IMR-90 (cell line): ENCODE measurements around the gene ZNF280A. TPM values are rescaled to one million over a fixed set of nuclear protein-coding genes. Genes with fewer than 3 reads are reported as not detected.
A peak's percentile ranks its signal among the peaks of the same experiment; 100 is the strongest.

Experiments used
- ATAC-seq: fragments of 200-7000 bp; cut with Tn5 transposase; 2 replicates; pipeline ENCODE4 v1.9.1; 2020; ENCODE audit warnings: low read depth, mild to moderate bottlenecking, moderate library complexity
- BruUV-seq: library from RNA; stranded (reverse); fragments of 400-500 nt; replicated peaks from 2 replicates; lab custom pipeline; 2021; lab: Mats Ljungman, UMichigan
- CTCF ChIA-PET: fragments of 300-600 bp; formaldehyde crosslinking; extraction: SDS; loops from one replicate; lab custom pipeline; 2021; ENCODE audit warnings: antibody characterized with exemption; lab: Yijun Ruan, JAX
- POLR2A ChIA-PET: fragments of 300-600 bp; sonication (Branson Sonifier 250); formaldehyde crosslinking; loops from one replicate; lab custom pipeline; 2022; ENCODE audit warnings: antibody characterized with exemption; ENCODE audit not compliant: unreplicated experiment; lab: Charles Lee
- DNase-seq: peaks from one replicate; pipeline ENCODE4 v3.0.0; 2013
- H2AFZ ChIP-seq: replicated peaks from 2 replicates; pipeline ENCODE3; 2013; ENCODE audit warnings: low read length, mild to moderate bottlenecking; ENCODE audit not compliant: poor library complexity
- H2AK5ac ChIP-seq: 2 replicates; pipeline ENCODE4 v1.6.1; 2013; ENCODE audit warnings: low read depth, low read length, inconsistent platforms
- H2AK9ac ChIP-seq: replicated peaks from 2 replicates; pipeline ENCODE3; 2013; ENCODE audit warnings: mild to moderate bottlenecking, low read depth, low read length, moderate library complexity; ENCODE audit not compliant: poor library complexity
- H2BK120ac ChIP-seq: 2 replicates; pipeline ENCODE4 v1.6.1; 2013; ENCODE audit warnings: low read depth, low read length, inconsistent platforms
- H2BK15ac ChIP-seq: 3 replicates; pipeline ENCODE4 v1.6.1; 2013; ENCODE audit warnings: low read depth, low read length, inconsistent platforms
- H2BK20ac ChIP-seq: 2 replicates; pipeline ENCODE4 v1.6.1; 2013; ENCODE audit warnings: low read depth, mild to moderate bottlenecking, inconsistent platforms, low read length, moderate library complexity
- H2BK5ac ChIP-seq: 2 replicates; pipeline ENCODE4 v1.6.1; 2013; ENCODE audit warnings: mild to moderate bottlenecking, low read depth, low read length, inconsistent platforms; ENCODE audit not compliant: poor library complexity, severe bottlenecking
- H3K14ac ChIP-seq: replicated peaks from 2 replicates; pipeline ENCODE4 v1.6.1; 2013; ENCODE audit warnings: low read depth, low read length, inconsistent platforms
- H3K18ac ChIP-seq: 2 replicates; pipeline ENCODE4 v1.6.1; 2013; ENCODE audit warnings: low read depth, low read length, control low read depth
- H3K23ac ChIP-seq: 2 replicates; pipeline ENCODE4 v1.6.1; 2013; ENCODE audit warnings: low read depth, low read length, inconsistent platforms
- H3K27ac ChIP-seq: 2 replicates; pipeline ENCODE4 v1.5.1; 2013; ENCODE audit warnings: mild to moderate bottlenecking, control low read depth, low read length; ENCODE audit not compliant: insufficient read depth
- H3K27me3 ChIP-seq: 2 replicates; pipeline ENCODE4 v1.6.1; 2013; ENCODE audit warnings: low read length; ENCODE audit not compliant: control insufficient read depth, insufficient read depth
- H3K36me3 ChIP-seq: 2 replicates; pipeline ENCODE4 v1.6.1; 2013; ENCODE audit warnings: low read length, mixed read lengths; ENCODE audit not compliant: control insufficient read depth, insufficient read depth
- H3K4ac ChIP-seq: 2 replicates; pipeline ENCODE4 v1.6.1; 2013; ENCODE audit warnings: low read depth, low read length, inconsistent platforms
- H3K4me1 ChIP-seq: 2 replicates; pipeline ENCODE4 v1.6.1; 2013; ENCODE audit warnings: low read length, mixed read lengths; ENCODE audit not compliant: control insufficient read depth, insufficient read depth
- H3K4me2 ChIP-seq: 2 replicates; pipeline ENCODE4 v1.6.1; 2013; ENCODE audit warnings: low read depth, mild to moderate bottlenecking, control low read depth, low read length, moderate library complexity
- H3K4me3 ChIP-seq: 2 replicates; pipeline ENCODE4 v1.5.1; 2013; ENCODE audit warnings: low read depth, mild to moderate bottlenecking, control low read depth, low read length, moderate library complexity; ENCODE audit not compliant: insufficient read depth
- H3K56ac ChIP-seq: 2 replicates; pipeline ENCODE4 v1.6.1; 2013; ENCODE audit warnings: low read length, inconsistent platforms; ENCODE audit not compliant: insufficient read depth; ENCODE audit errors: extremely low read depth
- H3K79me1 ChIP-seq, 2 experiments: 2 replicates each; pipeline ENCODE4 v1.6.1; 2013; ENCODE audit warnings: low read length in 2 of 2, inconsistent platforms in 1 of 2, low read depth in 1 of 2
- H3K9ac ChIP-seq: 2 replicates; pipeline ENCODE4 v1.6.1; 2013; ENCODE audit warnings: low read depth, low read length, control low read depth
- H3K9me1 ChIP-seq: 2 replicates; pipeline ENCODE4 v1.6.1; 2013; ENCODE audit warnings: low read length, inconsistent platforms; ENCODE audit not compliant: insufficient read depth
- H3K9me3 ChIP-seq: 2 replicates; pipeline ENCODE4 v1.6.1; 2013; ENCODE audit warnings: low read length; ENCODE audit not compliant: control insufficient read depth, insufficient read depth
- H4K20me1 ChIP-seq: 2 replicates; pipeline ENCODE4 v1.6.1; 2013; ENCODE audit warnings: low read length, inconsistent platforms; ENCODE audit not compliant: insufficient read depth
- H4K5ac ChIP-seq: 2 replicates; pipeline ENCODE4 v1.6.1; 2013; ENCODE audit warnings: mild to moderate bottlenecking, low read depth, low read length, control low read depth
- H4K8ac ChIP-seq, 2 experiments: 2 replicates each; pipeline ENCODE4 v1.6.1; 2013; ENCODE audit warnings: low read depth in 2 of 2, low read length in 2 of 2, control low read depth in 1 of 2, inconsistent platforms in 1 of 2
- H4K91ac ChIP-seq: 2 replicates; pipeline ENCODE4 v1.6.1; 2013; ENCODE audit warnings: low read depth, low read length, inconsistent platforms; ENCODE audit not compliant: insufficient read depth
- BHLHE40 ChIP-seq: fragments of 150-350 bp; IDR thresholded peaks from 2 replicates; pipeline ENCODE4 v1.6.1; 2016; ENCODE audit warnings: mild to moderate bottlenecking, low read depth, low read length
- SMC3 ChIP-seq: fragments of 150-350 bp; IDR thresholded peaks from 2 replicates; pipeline ENCODE4 v1.6.1; 2016; ENCODE audit warnings: low read depth, mild to moderate bottlenecking, antibody characterized with exemption, low read length, moderate library complexity
- WGBS, 2 experiments: methylation state at CpG; one replicate each; pipeline versions ENCODE4 v1.1.5 to v1.1.7; 2013; ENCODE audit warnings: missing lambda C conversion rate in 2 of 2; ENCODE audit not compliant: insufficient read length in 1 of 2; ENCODE audit errors: extremely low coverage in 2 of 2; 5-methylcytosine and 5-hydroxymethylcytosine counted together
- dilution Hi-C: fragments of 300-500 bp; cut with HindIII; formaldehyde crosslinking; loops from one replicate; pipeline ENCODE4 v1.14.3; 2018; ENCODE audit warnings: low sequenced_read_pairs; ENCODE audit not compliant: unreplicated experiment
- in situ Hi-C: fragments of 300-500 bp; cut with MboI; formaldehyde crosslinking; loops from 3 replicates; pipeline ENCODE4 v1.14.3; 2019; ENCODE audit warnings: low sequenced_read_pairs, inconsistent platforms, mixed read lengths
- intact Hi-C: fragments of 100-400 bp; cut with micrococcal nuclease; formaldehyde crosslinking; loops from 2 replicates; pipeline ENCODE4 v1.10.0; 2022
- polyA plus RNA-seq, 3 experiments: library from polyadenylated mRNA; depleted of rRNA; stranded (reverse); fragments of >200 nt; gene quantifications; 2 replicates each; pipeline ENCODE4 v1.2.3, GENCODE V29; 2012; ENCODE audit warnings: low replicate concordance in 1 of 3
- total RNA-seq: library from RNA; depleted of rRNA; stranded (reverse); fragments of >200 nt; gene quantifications from 2 replicates; pipeline ENCODE4 v1.2.3, GENCODE V29; 2012

The ZNF280A gene
- total and polyA plus RNA-seq, 2 of the 4 experiments (the other 2 are of a cell fraction), result not detected

DNA sequence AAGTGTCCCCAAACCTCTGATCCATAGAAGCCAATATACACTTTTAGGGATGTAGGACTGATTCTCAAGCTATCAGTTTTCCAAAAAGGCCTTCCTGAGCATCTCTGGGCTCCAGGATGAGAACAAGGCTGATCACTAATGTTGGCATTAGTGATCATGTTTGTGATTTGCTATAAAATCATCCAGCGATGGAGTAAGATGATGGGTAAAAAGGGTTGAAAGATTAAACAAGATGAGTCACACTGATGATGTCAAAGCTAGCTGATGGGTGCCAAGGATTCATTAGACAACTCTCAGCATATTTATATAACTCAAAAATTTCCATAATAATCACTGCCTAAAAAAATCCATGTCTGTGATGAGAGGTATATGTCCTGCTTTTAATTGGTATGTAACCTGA is 54.3 kb downstream of the ZNF280A start:
- no peak overlapping the region for H4K5ac ChIP-seq
- no peak overlapping the region for H3K4me2 ChIP-seq
- no peak overlapping the region for H3K27ac ChIP-seq
- TF ChIP-seq BHLHE40 (no peak), SMC3 (no peak)
- in situ Hi-C loops, result loop anchor here (10.0 kb wide), 2 partner anchors 109 to 479 kb away; no protein-coding TSS in a partner anchor
- H3K9me1 ChIP-seq, result no peaks in the 10 kb centered on the region
- no CpG with 5 or more reads among the region's 1 CpG for WGBS, 2 experiments
- H3K4ac ChIP-seq, result no peak overlapping the region
- DNase-seq (peak; percentile 10), ATAC-seq (no peak)
- H3K23ac ChIP-seq, result no peak overlapping the region
- BruUV-seq, result no TSS peak
- no peak overlapping the region for H2BK20ac ChIP-seq
- no peak overlapping the region for H3K18ac ChIP-seq
- dilution Hi-C loops, result no loop called here
- POLR2A ChIA-PET, result no interaction called here
- H2BK15ac ChIP-seq, result no peak overlapping the region
- H3K27me3 ChIP-seq, result peaks cover 1% of the 10 kb centered on the region; the same call in 1 of the 2 replicates
- H3K14ac ChIP-seq, result no peak overlapping the region
- no peaks in the 10 kb centered on the region for H4K20me1 ChIP-seq
- no peak overlapping the region for H4K8ac ChIP-seq
- H4K91ac ChIP-seq, result no peak overlapping the region
- no peak overlapping the region for H2BK120ac ChIP-seq
- no peaks in the 10 kb centered on the region for H3K4me1 ChIP-seq
- H3K9ac ChIP-seq, result no peak overlapping the region
- H3K56ac ChIP-seq, result no peak overlapping the region
- no peak overlapping the region for H2AFZ ChIP-seq
- no peak overlapping the region for H2AK5ac ChIP-seq
- no peak overlapping the region for H3K4me3 ChIP-seq
- no peaks in the 10 kb centered on the region for H3K9me3 ChIP-seq
- CTCF ChIA-PET, result no interaction called here
- no peaks in the 10 kb centered on the region for H3K79me1 ChIP-seq
- H3K36me3 ChIP-seq, result no peaks in the 10 kb centered on the region
- no peak overlapping the region for H2AK9ac ChIP-seq
- H2BK5ac ChIP-seq, result no peak overlapping the region
- intact Hi-C loops, result loop anchor here (10.0 kb wide), 1 partner anchor 669 kb away; no protein-coding TSS in a partner anchor
